ENCODE measurements around the gene XKR3. TPM values are rescaled to one million over a fixed set of nuclear protein-coding genes. Genes with fewer than 3 reads are reported as not detected.
"Not testable (repeated sequence)": the region's sequence is repeated elsewhere in the genome, so short reads cannot be mapped to it uniquely, and the experiment has no call there.

XKR3 gene
- polyA plus RNA-seq, 3 donors, result 0.07 TPM; not detected in 2

DNA sequence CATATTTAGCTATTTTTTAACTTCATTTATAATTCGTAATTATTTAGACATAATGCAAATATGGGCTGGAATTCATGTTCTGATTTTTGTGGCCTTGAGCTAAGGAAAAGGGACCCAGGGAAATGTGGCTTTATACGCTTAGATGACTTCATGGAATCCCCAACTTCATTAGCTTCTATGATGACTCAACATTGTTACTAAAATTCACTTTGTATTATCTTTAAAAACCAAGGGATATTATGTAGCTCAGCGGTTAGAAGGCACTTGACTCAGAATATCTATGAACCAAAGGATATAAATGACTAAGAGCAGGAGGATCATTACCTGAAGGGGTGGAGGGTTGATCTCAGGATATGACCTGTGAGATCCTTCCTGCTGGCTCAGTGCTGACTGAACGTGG lies 64.8 kb downstream of the XKR3 start:
- H3K36me3 ChIP-seq (replicated peaks in 1 of 2; ENCODE audit: control insufficient read depth in 1 of 2, insufficient read depth in 2 of 2, low read length in 2 of 2); H3K36me3 Mint-ChIP-seq; H3K27me3 ChIP-seq (ENCODE audit: control insufficient read depth in 2 of 2, insufficient read depth in 2 of 2, low read length in 2 of 2); H3K27ac ChIP-seq (ENCODE audit: low read depth in 1 of 2, low read length in 2 of 2); H3K9me3 ChIP-seq (replicated peaks in 1 of 2; ENCODE audit: control insufficient read depth in 1 of 2, insufficient read depth in 1 of 2, low read length in 2 of 2); H3K79me2 ChIP-seq (ENCODE audit: insufficient read depth, low read length); DNase-seq; intact Hi-C loops (cut with micrococcal nuclease); H3K27ac Mint-ChIP-seq; H3K27me3 Mint-ChIP-seq (ENCODE audit: low read depth in 3 of 3); H3K9ac ChIP-seq (ENCODE audit: insufficient read depth, low read length, poor library complexity, severe bottlenecking); H3K4me3 ChIP-seq (replicated peaks in 1 of 3; ENCODE audit: low read depth in 2 of 3, low read length in 3 of 3); H2AFZ ChIP-seq (ENCODE audit: insufficient read depth, low read depth, low read length, poor library complexity, severe bottlenecking); H3K9me3 Mint-ChIP-seq; H3K4me2 ChIP-seq (replicated peaks; ENCODE audit: extremely low read depth, low read length, poor library complexity, severe bottlenecking); H3K4me1 ChIP-seq (ENCODE audit: control insufficient read depth in 1 of 2, insufficient read depth in 2 of 2, low read length in 2 of 2); H3K4me1 Mint-ChIP-seq; H3K4me3 Mint-ChIP-seq; H4K20me1 ChIP-seq (ENCODE audit: insufficient read depth, low read length): not testable (repeated sequence)
- WGBS (ENCODE audit: insufficient coverage), result no CpG with 5 or more reads among the region's 4 CpGs

DNA sequence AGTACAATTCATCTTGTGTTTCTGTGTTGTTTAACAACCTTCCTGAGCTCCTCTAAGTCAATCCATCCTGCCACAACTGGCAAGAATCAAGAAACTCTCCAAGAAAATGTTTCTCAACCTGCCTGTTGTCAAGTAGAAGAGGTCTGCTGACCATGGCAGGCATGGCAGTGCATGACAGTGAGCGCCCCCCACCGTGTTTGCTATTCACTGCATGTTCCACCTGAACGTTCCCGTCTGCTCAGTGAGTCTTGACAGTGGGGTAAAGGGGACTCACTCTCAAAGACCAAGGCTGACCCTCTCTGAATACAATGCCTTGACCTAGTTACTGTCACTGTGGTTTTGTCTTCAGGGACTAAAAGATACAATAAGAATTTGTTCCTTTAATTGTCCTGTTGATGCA lies 75.9 kb downstream of the XKR3 start:
- DNase-seq; H3K79me2 ChIP-seq (ENCODE audit: insufficient read depth, low read length); H3K36me3 Mint-ChIP-seq; H3K36me3 ChIP-seq (replicated peaks in 1 of 2; ENCODE audit: control insufficient read depth in 1 of 2, insufficient read depth in 2 of 2, low read length in 2 of 2); H3K27ac ChIP-seq (ENCODE audit: low read depth in 1 of 2, low read length in 2 of 2); intact Hi-C loops (cut with micrococcal nuclease); H3K27me3 ChIP-seq (ENCODE audit: control insufficient read depth in 2 of 2, insufficient read depth in 2 of 2, low read length in 2 of 2); H3K4me1 ChIP-seq (ENCODE audit: control insufficient read depth in 1 of 2, insufficient read depth in 2 of 2, low read length in 2 of 2); H3K4me3 Mint-ChIP-seq; H3K4me1 Mint-ChIP-seq; H3K27me3 Mint-ChIP-seq (ENCODE audit: low read depth in 3 of 3); H3K4me3 ChIP-seq (replicated peaks in 1 of 3; ENCODE audit: low read depth in 2 of 3, low read length in 3 of 3); H4K20me1 ChIP-seq (ENCODE audit: insufficient read depth, low read length); H3K27ac Mint-ChIP-seq; H3K9ac ChIP-seq (ENCODE audit: insufficient read depth, low read length, poor library complexity, severe bottlenecking); H3K4me2 ChIP-seq (replicated peaks; ENCODE audit: extremely low read depth, low read length, poor library complexity, severe bottlenecking); H2AFZ ChIP-seq (ENCODE audit: insufficient read depth, low read depth, low read length, poor library complexity, severe bottlenecking): not testable (repeated sequence)
- peaks cover 0 to 15% of the 10 kb centered on the region in 2 donors for H3K9me3 ChIP-seq (replicated peaks in 1 of 2; ENCODE audit: control insufficient read depth in 1 of 2, insufficient read depth in 1 of 2, low read length in 2 of 2)
- peaks cover 2 to 18% (median 12%) of the 10 kb centered on the region in 7 donors for H3K9me3 Mint-ChIP-seq
- WGBS (ENCODE audit: insufficient coverage), result 40% methylated on average over 2 of the region's 4 CpGs

DNA sequence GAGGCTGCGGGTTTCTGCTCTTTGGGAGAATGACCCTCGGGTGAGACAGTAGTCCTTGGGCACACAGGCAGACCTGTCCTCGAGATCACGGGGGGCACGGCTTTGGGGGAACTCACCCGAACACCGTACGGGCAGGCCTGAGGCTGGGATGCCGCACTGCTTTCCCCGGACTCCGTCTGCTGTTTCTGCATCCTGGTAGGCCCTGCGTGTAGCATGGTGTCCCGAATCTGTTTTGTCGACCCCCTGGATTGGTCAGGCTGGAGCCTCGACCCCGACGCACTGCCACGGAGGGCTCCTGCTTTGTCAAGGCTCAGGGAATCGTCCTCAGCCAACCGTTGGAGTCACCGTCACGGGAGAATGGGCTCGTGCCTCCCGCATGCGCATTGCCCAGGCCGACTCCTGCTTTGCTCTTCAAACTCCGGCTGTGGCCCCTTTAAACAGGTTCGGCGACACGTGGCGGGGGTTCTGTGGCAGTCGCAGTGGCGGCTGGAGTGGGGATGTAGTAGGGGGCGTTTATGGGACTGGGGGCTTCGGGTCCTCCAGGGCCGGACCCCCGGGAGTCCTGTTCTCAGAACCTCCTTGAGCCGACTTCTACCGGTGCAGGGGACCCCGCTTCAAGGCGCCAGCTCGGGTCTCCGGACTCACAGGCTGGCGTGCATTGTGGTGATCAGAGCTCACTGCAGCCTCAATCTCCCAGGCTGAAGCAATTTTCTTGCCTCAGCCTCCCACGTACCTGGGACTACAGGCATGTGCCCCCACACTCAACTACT lies 76.9 kb downstream of the XKR3 start:
- H3K79me2 ChIP-seq (ENCODE audit: insufficient read depth, low read length); H3K36me3 Mint-ChIP-seq; DNase-seq; H3K4me1 ChIP-seq (ENCODE audit: control insufficient read depth in 1 of 2, insufficient read depth in 2 of 2, low read length in 2 of 2); H2AFZ ChIP-seq (ENCODE audit: insufficient read depth, low read depth, low read length, poor library complexity, severe bottlenecking); H3K27ac ChIP-seq (ENCODE audit: low read depth in 1 of 2, low read length in 2 of 2); H3K27me3 ChIP-seq (ENCODE audit: control insufficient read depth in 2 of 2, insufficient read depth in 2 of 2, low read length in 2 of 2); H3K4me3 ChIP-seq (replicated peaks in 1 of 3; ENCODE audit: low read depth in 2 of 3, low read length in 3 of 3); H3K27me3 Mint-ChIP-seq (ENCODE audit: low read depth in 3 of 3); H3K9ac ChIP-seq (ENCODE audit: insufficient read depth, low read length, poor library complexity, severe bottlenecking); intact Hi-C loops (cut with micrococcal nuclease); H3K4me1 Mint-ChIP-seq; H3K4me2 ChIP-seq (replicated peaks; ENCODE audit: extremely low read depth, low read length, poor library complexity, severe bottlenecking); H3K27ac Mint-ChIP-seq; H3K36me3 ChIP-seq (replicated peaks in 1 of 2; ENCODE audit: control insufficient read depth in 1 of 2, insufficient read depth in 2 of 2, low read length in 2 of 2); H4K20me1 ChIP-seq (ENCODE audit: insufficient read depth, low read length); H3K4me3 Mint-ChIP-seq: not testable (repeated sequence)
- 96% methylated on average over 36 of the region's 45 CpGs for WGBS (ENCODE audit: insufficient coverage)
- peaks cover 0 to 15% of the 10 kb centered on the region in 2 donors for H3K9me3 ChIP-seq (replicated peaks in 1 of 2; ENCODE audit: control insufficient read depth in 1 of 2, insufficient read depth in 1 of 2, low read length in 2 of 2)
- H3K9me3 Mint-ChIP-seq, result peaks cover 2 to 17% (median 11%) of the 10 kb centered on the region in 7 donors

DNA sequence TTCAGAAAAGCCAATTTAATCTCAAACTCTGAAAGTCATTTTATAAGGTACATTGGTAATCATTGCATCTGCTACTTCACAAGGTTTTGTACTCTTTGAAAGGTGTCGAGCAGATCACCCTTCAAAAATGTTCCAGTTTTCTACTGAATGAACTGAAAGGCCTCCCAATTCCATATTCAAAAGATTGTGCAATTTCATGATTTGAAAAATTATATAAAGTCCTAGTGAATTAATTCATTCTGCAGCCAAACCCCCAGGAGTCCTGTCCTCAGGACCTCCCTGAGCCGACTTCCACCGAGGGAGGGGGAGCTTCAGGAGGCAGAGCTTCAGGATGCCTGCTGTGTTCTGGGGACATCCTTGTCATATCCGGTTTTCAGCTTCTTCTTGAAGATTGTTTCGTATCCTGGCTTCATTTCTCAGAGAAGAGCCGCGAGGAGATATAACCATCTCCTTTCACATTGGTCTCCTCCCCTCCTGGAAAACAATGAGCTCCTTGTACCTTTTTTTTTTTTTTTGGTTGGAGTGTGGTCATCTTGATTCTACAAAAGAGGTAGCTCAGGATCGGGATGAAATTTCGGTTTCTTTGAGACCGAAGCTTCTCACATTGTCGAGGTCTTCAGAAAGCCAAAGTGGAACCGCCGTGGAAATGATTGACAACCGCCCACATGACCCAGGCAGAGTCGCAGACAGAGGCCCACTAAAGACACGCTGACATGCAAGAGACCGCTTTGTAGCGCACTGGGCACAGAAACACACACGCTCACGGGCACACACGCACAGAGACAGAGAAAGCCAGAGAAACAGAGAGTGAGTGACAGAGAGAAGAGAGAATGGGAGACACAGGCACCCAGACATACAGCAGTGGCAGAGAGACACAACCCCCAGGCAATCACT lies 77.7 kb downstream of the XKR3 start:
- H3K4me3 ChIP-seq (replicated peaks in 1 of 3; ENCODE audit: low read depth in 2 of 3, low read length in 3 of 3); H3K4me3 Mint-ChIP-seq; H3K27me3 ChIP-seq (ENCODE audit: control insufficient read depth in 2 of 2, insufficient read depth in 2 of 2, low read length in 2 of 2); H3K4me1 Mint-ChIP-seq; H3K27ac ChIP-seq (ENCODE audit: low read depth in 1 of 2, low read length in 2 of 2); H3K27ac Mint-ChIP-seq; H3K36me3 ChIP-seq (replicated peaks in 1 of 2; ENCODE audit: control insufficient read depth in 1 of 2, insufficient read depth in 2 of 2, low read length in 2 of 2); H3K79me2 ChIP-seq (ENCODE audit: insufficient read depth, low read length); H3K4me1 ChIP-seq (ENCODE audit: control insufficient read depth in 1 of 2, insufficient read depth in 2 of 2, low read length in 2 of 2); H3K4me2 ChIP-seq (replicated peaks; ENCODE audit: extremely low read depth, low read length, poor library complexity, severe bottlenecking); H3K36me3 Mint-ChIP-seq; H2AFZ ChIP-seq (ENCODE audit: insufficient read depth, low read depth, low read length, poor library complexity, severe bottlenecking); DNase-seq; intact Hi-C loops (cut with micrococcal nuclease); H3K27me3 Mint-ChIP-seq (ENCODE audit: low read depth in 3 of 3); H4K20me1 ChIP-seq (ENCODE audit: insufficient read depth, low read length); H3K9ac ChIP-seq (ENCODE audit: insufficient read depth, low read length, poor library complexity, severe bottlenecking): not testable (repeated sequence)
- WGBS (ENCODE audit: insufficient coverage), result 97% methylated on average over 15 of the region's 21 CpGs
- peaks cover 1 to 14% (median 10%) of the 10 kb centered on the region in 7 donors for H3K9me3 Mint-ChIP-seq
- H3K9me3 ChIP-seq (replicated peaks in 1 of 2; ENCODE audit: control insufficient read depth in 1 of 2, insufficient read depth in 1 of 2, low read length in 2 of 2), result peaks cover 0 to 12% of the 10 kb centered on the region in 2 donors
